WERI-Rb-1 (cell line): Measurements from ENCODE around the gene KCTD1.

ENCODE experiments used
- DNase-seq: peaks from one replicate; pipeline ENCODE4 v3.0.0-alpha.2; 2020
- H3K27ac ChIP-seq: fragments of 250-450 bp; sonication (Bioruptor Pico); 2 replicates; pipeline ENCODE4 v1.5.1; 2020; ENCODE audit warnings: mild to moderate bottlenecking, moderate library complexity
- H3K27me3 ChIP-seq: fragments of 250-450 bp; sonication (Bioruptor Pico); 2 replicates; pipeline ENCODE4 v1.5.1; 2021; ENCODE audit warnings: mild to moderate bottlenecking, low read depth, moderate library complexity; ENCODE audit not compliant: insufficient read depth, severe bottlenecking
- H3K36me3 ChIP-seq: fragments of 250-450 bp; sonication (Bioruptor Pico); 2 replicates; pipeline ENCODE4 v1.5.1; 2020; ENCODE audit warnings: mild to moderate bottlenecking, moderate library complexity
- H3K4me3 ChIP-seq: 2 replicates; pipeline ENCODE4 v1.5.1; 2011; ENCODE audit warnings: low read depth, mild to moderate bottlenecking, control low read depth, low read length
- H3K9me3 ChIP-seq: fragments of 250-450 bp; sonication (Bioruptor Pico); 2 replicates; pipeline ENCODE4 v1.5.1; 2021; ENCODE audit warnings: mild to moderate bottlenecking, moderate library complexity; ENCODE audit not compliant: severe bottlenecking
- CTCF ChIP-seq: IDR thresholded peaks from 2 replicates; pipeline ENCODE4 v1.5.1; 2011; ENCODE audit warnings: low read depth, mild to moderate bottlenecking, control low read depth, inconsistent platforms, low read length

The KCTD1 gene

GRCh38 chr18:26414901-26415440 lies 133.4 kb downstream of the KCTD1 start:
- no peak for DNase-seq
- Histone ChIP-seq H3K4me3 (no peak overlapping the region), H3K27me3 (no peaks in the 10 kb centered on the region), H3K36me3 (no peaks in the 10 kb centered on the region), H3K9me3 (no peaks in the 10 kb centered on the region), H3K27ac (no peak overlapping the region)
- TF ChIP-seq CTCF: no peak

GRCh38 chr18:26409091-26409490 lies 139.3 kb downstream of the KCTD1 start:
- Histone ChIP-seq H3K36me3 (no peaks in the 10 kb centered on the region), H3K27ac (no peak overlapping the region), H3K27me3 (no peaks in the 10 kb centered on the region), H3K4me3 (no peak overlapping the region), H3K9me3 (no peaks in the 10 kb centered on the region)
- TF ChIP-seq CTCF: no peak
- no peak for DNase-seq

GRCh38 chr18:26407736-26408601 lies 140.4 kb downstream of the KCTD1 start:
- Histone ChIP-seq H3K27ac (no peak overlapping the region), H3K4me3 (no peak overlapping the region), H3K27me3 (no peaks in the 10 kb centered on the region), H3K9me3 (no peaks in the 10 kb centered on the region), H3K36me3 (no peaks in the 10 kb centered on the region)
- DNase-seq: no peak
- no peak for TF ChIP-seq CTCF

GRCh38 chr18:26406854-26407517 lies 141.4 kb downstream of the KCTD1 start:
- TF ChIP-seq CTCF: no peak
- Histone ChIP-seq H3K36me3 (no peaks in the 10 kb centered on the region), H3K9me3 (no peaks in the 10 kb centered on the region), H3K27ac (no peak overlapping the region), H3K4me3 (no peak overlapping the region), H3K27me3 (no peaks in the 10 kb centered on the region)
- DNase-seq: no peak

- Histone ChIP-seq H3K27me3 (no peaks in the 10 kb centered on the region), H3K9me3 (no peaks in the 10 kb centered on the region), H3K36me3 (no peaks in the 10 kb centered on the region), H3K4me3 (no peak overlapping the region), H3K27ac (no peak overlapping the region)
- no peak for TF ChIP-seq CTCF
- DNase-seq: no peak
Observed at GRCh38 chr18:26406324-26406723, 142.0 kb downstream of the KCTD1 start.
